Suprapubic skin (tissue), 3 donors: ENCODE data around the gene PSMA2.

ENCODE experiments used
- CTCF ChIP-seq, 2 donors: fragments of 200-600 bp in 1 of 2; fragments of 450-650 bp in 1 of 2; sonication (generic) in 1 of 2; IDR thresholded peaks; one replicate each; pipeline ENCODE4 v1.5.1; 2016 to 2019; ENCODE audit warnings: antibody characterized with exemption in 2 of 2, mild to moderate bottlenecking in 1 of 2, moderate library complexity in 1 of 2
- EP300 ChIP-seq: sonication (generic); formaldehyde crosslinking; IDR thresholded peaks from one replicate; pipeline ENCODE4 v1.6.1; 2017; ENCODE audit warnings: antibody characterized with exemption

- no peak for TF ChIP-seq EP300
- TF ChIP-seq CTCF (IDR thresholded peaks at IDR 0.05): no peak
Observed at GRCh38 chr7:42953994-42954393, 22.0 kb upstream of the PSMA2 start.
